ENCODE measurements around the gene GM2A. TPM values are rescaled to one million over a fixed set of nuclear protein-coding genes. Genes with fewer than 3 reads are reported as not detected.

GM2A gene
- total and polyA plus RNA-seq, 2 of the 13 experiments (the other 11 are each of a cell fraction or from before 2014, with no cell fraction given): 14.6 to 29.6 TPM

- no peak for TF ChIP-seq ZNF383 (CRISPR knock-in tag; IDR thresholded peaks at IDR 0.05; ENCODE audit: borderline replicate concordance)
- TF ChIP-seq ZNF598 (CRISPR knock-in tag; IDR thresholded peaks at IDR 0.05; ENCODE audit: borderline replicate concordance): no peak
- no peak for TF ChIP-seq MIXL1 (CRISPR knock-in tag; IDR thresholded peaks at IDR 0.05)
- no peak for TF ChIP-seq ZNF746 (CRISPR knock-in tag; IDR thresholded peaks at IDR 0.05)
- no peak for TF ChIP-seq ZNF136 (CRISPR knock-in tag; IDR thresholded peaks at IDR 0.05; ENCODE audit: low read depth)
- TF ChIP-seq GMEB2 (CRISPR knock-in tag; IDR thresholded peaks at IDR 0.05; ENCODE audit: low read depth): no peak
- TF ChIP-seq SYNCRIP (IDR thresholded peaks at IDR 0.05; ENCODE audit: insufficient read depth, low read depth, low read length): no peak
- no peak for TF ChIP-seq ZNF605 (CRISPR knock-in tag; IDR thresholded peaks at IDR 0.05)
- TF ChIP-seq CENPBD1 (CRISPR knock-in tag; IDR thresholded peaks at IDR 0.05; ENCODE audit: borderline replicate concordance, low read depth): no peak
- no peak for TF ChIP-seq ZSCAN22 (CRISPR knock-in tag; IDR thresholded peaks at IDR 0.05)
- no peak for TF ChIP-seq THAP9 (CRISPR knock-in tag; IDR thresholded peaks at IDR 0.05; ENCODE audit: borderline replicate concordance)
- TF ChIP-seq SP5 (CRISPR knock-in tag; IDR thresholded peaks at IDR 0.05; ENCODE audit: borderline replicate concordance, low read depth): no peak
- no peak for TF ChIP-seq ZNF180 (CRISPR knock-in tag; IDR thresholded peaks at IDR 0.05; ENCODE audit: borderline replicate concordance, low read depth)
- TF ChIP-seq ZNF354B (CRISPR knock-in tag; IDR thresholded peaks at IDR 0.05): no peak
- TF ChIP-seq HMGXB4 (CRISPR knock-in tag; IDR thresholded peaks at IDR 0.05; ENCODE audit: borderline replicate concordance in 1 of 2, low read depth in 1 of 2): peak in 1 of 2 experiments; percentile 59; a peak in 2 of 4 replicates
- 0 out of 2 replicates have a peak, but pooled peaks have one; percentile 65 for TF ChIP-seq TMF1 (CRISPR knock-in tag; IDR thresholded peaks at IDR 0.05; ENCODE audit: low read depth)
- TF ChIP-seq ZNF451 (CRISPR knock-in tag; IDR thresholded peaks at IDR 0.05): no peak
- no peak; the same call in 1 of the 2 replicates for TF ChIP-seq ZNF430 (CRISPR knock-in tag; IDR thresholded peaks at IDR 0.05)
- TF ChIP-seq GLI4 (CRISPR knock-in tag; IDR thresholded peaks at IDR 0.05; ENCODE audit: borderline replicate concordance): no peak
- TF ChIP-seq ZNF432 (CRISPR knock-in tag; IDR thresholded peaks at IDR 0.05; ENCODE audit: borderline replicate concordance): no peak
- peak; percentile 29 for TF ChIP-seq STAG1 (CRISPR knock-in tag; IDR thresholded peaks at IDR 0.05)
- no peak for TF ChIP-seq ZNF138 (CRISPR knock-in tag; IDR thresholded peaks at IDR 0.05; ENCODE audit: low read depth)
- no peak for TF ChIP-seq MXI1 (IDR thresholded peaks at IDR 0.05; ENCODE audit: borderline replicate concordance, low read depth, low read length)
These were observed 2.5 kb upstream of the GM2A start (continued) for GRCh38 chr5:151250346-151251000.
